ENCODE results near the gene BCAS4.
"Not testable (repeated sequence)": the region's sequence is repeated elsewhere in the genome, so short reads cannot be mapped to it uniquely, and the experiment has no call there.

Gene BCAS4

DNA sequence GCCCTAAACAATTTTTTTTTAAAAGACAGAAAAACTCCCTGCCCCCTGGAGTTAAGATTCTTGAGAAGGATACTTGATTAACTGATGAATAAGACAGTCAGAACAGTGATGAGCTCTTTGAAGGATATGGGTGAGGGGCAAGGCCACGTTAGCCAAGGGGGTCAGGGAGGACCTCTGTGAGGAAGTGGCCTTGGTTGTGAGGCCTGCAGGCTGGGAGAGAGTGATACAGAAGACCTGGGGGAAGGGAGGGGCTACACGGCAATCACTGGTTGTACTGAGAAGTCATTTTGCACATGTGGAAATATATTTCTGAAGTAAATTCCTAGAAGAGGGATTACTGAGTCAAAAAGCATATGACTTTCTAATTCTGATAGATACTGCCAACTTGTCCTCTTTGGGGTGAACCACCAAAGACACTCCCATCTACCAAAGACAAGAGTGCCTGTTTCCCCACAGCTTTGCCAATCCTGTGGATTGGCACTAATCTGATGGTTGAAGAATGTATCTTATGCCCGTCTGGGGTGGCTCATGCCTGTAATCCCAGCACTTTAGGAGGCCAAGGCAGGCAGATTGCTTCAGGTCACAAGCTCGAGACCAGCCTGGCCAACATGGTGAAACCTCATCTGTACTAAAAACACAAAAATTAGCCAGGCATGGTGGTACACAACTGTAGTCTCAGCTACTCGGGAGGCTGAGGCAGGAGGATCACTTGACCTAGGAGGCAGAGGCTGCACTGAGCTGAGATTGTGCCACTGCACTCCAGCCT lies 22.3 kb upstream of the BCAS4 start:
- DNase-seq, result no peak

DNA sequence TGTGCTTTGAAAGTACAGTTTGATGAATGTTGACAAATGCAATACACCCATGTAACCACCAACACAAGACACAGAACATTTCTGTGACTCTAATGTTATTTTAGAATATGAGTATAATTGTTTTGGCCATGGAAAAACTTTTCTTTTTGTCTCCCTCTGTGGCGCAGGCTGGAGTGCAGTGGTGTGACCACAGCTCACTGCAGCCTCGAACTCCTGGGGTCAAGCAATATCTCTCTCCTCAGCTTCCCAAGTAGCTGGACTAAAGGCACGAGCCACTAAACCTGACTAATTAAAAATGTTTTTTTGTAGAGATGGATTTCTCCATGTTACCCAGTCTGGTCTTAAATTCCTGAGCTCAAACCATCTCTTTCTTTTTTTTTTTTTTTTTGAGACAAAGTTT lies 20.3 kb upstream of the BCAS4 start:
- no peak for DNase-seq

DNA sequence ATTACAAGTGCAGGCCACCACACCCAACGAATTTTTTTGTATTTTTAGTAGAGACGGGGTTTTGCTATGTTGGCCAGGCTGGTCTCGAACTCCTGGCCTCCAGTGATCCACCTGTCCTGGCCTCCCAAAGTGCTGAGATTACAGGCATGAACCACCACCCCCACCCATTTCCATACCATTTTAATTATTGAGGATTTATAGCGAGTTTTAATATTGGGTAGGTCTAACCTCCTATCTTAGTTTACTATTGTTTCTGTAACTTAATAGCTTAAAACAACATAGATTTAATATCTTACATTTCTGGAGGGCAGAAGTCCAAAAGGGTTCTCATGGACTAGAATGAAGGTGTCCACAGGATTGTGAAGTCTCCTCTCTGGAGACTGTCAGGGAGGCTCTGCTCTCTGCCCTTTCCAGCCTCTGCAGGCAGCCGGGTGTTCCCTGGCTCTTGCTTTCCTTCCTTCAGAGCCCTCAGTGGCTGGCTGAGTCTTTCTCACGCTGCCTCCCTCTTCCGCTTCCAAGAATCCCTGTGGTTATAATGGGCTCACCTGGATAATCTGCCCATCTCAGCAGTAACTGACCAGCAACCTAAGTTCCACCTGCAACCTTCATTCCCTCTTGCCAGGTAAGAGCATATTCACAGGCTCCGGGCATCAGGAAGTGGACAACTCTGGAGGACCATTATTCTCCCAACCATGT lies 18.6 kb upstream of the BCAS4 start:
- no peak for DNase-seq

DNA sequence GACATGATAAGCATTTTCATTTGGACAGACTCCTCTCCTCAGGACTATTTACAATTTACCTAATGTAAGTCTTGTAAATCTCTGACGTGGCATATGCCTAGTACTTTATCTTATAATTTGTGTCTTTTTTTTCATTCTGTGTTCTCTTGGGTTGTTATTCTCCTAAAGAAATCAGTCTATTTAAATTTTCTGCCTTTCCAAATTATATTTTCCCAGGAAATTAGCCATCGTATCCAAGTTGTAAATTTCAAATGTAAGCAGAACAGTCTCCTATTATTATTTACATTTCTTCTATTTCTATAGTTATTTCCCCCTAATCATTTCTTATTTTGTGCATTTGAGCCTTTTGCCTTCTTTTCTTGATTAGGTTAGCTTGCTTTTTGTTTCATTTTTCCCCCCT lies 17.5 kb upstream of the BCAS4 start:
- no peak for DNase-seq

DNA sequence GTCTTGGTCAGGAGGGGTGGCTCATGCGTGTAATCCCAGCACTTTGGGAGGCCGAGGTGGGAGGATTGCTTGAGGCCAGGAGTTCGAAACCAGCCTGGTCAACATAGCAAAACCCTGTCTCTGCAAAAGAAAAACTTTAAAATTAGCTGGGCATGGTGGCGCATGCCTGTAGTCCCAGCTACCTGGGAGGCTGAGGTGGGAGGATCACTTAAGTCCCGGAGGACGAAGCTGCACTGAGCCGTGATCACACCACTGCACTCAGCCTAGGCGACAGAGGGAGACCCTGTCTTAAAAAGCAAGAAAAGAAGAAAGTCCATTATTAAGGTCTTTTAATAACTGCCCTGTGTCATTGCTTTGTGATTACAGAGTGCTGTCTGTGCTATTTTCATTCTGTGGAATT lies 15.9 kb upstream of the BCAS4 start:
- not testable (repeated sequence) for DNase-seq

DNA sequence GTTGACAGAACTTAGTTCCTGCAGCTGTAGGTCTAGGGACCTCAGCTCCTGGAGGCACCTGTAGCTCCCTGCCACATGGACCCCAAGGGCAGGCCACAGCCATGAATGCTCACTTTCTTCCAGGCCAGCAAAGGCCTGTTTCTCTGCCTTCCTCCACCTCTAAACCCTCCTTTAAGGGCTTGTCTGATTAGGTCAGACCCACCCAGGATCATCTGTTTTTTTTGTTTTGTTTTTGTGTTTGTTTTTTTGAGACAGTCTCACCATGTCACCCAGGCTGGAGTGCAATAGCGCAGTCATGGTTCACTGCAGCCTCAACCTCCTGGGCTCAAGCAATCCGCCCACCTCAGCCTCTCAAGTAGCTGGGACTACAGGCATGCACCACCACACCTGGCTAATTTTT lies 11.5 kb upstream of the BCAS4 start:
- no peak for DNase-seq

DNA sequence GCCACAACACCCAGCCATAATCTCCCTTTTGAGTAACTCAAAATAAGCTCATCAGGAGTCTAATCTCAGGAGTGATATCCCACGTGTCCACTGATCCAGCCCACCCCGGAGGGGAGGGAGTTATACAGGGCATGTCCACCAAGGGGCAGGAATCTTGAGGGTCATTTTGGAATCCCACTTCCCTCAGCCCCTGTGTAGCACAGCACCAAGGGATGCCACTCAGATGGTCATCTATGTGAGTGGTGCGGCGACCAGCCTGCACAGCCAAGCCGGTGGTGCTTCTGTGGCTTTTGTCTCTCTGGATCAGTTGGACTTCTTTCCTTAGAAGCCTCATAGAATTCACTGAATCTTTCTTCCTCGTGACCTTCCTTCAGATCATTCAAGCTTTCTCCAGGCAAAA lies 11.0 kb upstream of the BCAS4 start:
- DNase-seq, result no peak

DNA sequence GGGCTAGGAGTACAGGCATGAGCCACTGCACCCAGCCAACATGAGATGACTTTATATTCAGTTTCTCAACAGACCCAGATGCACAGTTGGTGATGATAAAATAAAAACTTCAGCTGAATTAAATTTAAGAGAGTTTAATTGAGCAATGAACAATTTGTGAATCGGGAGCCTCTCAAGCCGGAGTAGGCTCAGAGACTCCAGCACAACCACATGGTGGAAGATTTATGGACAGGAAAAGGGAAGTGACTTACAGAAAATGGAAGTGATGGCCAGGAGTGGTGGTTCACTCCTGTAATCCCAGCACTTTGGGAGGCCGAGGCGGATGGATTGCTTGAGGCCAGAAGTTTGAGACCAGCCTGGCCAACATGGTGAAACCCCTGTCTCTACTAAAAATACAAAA lies 10.4 kb upstream of the BCAS4 start:
- DNase-seq, result no peak

DNA sequence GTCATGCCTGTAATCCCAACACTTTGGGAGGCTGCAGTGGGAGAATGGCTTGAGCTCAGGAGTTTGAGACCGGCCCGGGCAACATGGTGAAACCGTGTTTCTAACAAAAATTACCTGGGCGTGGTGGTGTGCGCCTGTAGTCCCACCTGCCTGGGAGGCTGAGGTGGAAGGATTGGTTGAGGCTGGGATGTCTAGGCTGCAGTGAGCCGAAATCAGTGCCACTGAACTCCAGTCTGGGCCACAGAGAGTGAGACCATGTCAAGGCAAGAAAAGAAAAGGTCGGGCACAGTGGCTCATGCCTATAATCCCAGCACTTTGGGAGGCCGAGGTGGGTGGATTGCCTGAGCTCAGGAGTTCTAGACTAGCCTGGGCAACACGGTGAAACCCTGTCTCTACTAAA lies 8.2 kb upstream of the BCAS4 start:
- no peak for DNase-seq

DNA sequence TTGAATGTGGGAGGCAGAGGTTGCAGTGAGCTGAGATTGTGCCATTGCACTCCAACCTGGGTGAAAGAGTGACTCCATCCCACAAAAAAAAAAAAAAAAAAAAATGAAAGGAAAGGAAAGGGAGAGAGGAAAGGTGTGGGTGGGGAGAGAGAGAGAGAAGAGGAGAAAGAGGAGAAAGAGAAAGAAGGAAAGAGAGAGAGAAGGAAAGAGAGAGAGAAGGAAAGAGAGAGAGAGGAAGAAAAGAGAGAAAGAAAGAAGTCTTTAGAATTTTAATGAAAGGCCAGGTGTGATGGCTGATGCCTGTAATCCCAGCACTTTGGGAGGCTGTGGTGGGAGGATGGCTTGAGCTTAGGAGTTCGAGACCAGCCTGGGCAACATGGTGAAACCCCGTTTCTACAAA lies 7.7 kb upstream of the BCAS4 start:
- DNase-seq, result no peak

DNA sequence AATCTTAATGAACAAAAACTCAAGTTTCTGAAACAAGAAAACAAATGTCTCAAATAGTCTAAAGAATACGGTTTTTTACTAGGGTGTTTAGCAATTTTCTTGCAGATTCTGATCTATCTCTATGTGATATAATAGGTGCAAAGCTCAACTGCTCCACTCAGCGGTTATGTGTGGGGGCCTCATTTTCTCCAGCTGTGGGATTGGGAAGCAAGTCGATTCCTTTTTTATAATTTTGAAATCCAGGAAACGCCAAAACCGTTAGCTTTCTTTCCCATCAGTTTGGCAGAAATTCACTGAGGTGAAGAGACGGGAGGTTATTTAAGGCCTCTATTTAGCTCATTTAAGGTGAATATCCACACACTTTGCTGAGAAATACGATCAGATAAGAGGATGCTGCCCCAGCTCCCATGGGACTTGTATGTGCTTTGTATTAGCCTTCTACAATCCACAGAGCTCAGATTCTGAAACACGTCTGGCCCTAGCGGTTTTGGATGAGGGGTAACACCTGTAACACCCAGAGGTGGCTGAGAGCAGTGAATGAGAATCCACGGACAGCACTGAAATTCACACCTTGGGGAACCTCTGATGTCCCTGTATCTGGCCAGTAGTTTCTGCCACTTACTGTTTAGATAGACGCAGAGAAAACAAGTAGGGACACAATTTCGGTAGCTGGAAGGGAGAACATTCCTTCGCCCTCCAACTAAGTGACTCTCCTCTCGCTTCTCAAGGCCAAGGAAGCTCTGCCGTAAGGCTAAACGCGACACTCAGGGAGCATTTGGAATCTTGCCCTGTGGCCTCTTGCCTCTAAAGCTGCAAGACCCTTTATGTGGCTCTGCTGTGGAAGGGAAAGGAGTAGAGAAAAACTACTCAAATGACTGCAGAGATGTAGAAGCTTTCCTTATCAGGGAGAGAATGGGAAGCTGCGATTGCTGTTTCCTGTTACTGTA lies 6.5 kb upstream of the BCAS4 start:
- DNase-seq, result peak in 1 of 2 experiments; percentile 18

DNA sequence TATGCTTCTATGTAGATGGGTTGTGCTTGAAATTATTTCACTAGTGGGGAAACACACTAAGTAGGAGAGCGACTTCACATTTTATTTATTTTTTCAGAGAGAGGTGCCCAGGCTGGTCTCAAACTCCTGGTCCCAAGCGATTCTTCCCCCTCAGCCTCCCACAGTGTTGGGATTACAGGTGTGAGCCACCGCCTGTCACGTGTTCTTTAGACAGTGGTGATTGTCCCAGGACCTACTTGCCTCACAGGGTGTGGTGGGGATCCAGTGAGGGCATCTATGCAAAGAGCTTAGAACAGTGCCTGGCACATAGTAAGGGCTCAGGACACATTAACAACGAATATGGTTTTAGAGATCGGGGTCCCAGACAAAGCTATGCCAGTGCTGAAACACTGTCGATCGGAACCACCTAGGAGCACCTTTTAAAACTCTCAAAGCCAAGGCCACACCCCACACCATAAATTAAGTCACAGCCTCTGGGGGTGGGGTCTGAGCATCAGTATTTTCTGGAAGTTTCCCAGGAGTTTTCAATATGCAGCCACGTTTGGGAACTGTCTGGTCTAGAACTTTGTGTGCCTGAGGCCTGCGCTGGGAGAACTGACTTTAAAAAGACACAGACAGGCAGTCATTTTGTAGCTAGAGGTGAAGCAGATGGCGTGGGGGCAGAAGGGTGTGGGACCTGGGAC lies 4.8 kb upstream of the BCAS4 start:
- DNase-seq, result no peak

DNA sequence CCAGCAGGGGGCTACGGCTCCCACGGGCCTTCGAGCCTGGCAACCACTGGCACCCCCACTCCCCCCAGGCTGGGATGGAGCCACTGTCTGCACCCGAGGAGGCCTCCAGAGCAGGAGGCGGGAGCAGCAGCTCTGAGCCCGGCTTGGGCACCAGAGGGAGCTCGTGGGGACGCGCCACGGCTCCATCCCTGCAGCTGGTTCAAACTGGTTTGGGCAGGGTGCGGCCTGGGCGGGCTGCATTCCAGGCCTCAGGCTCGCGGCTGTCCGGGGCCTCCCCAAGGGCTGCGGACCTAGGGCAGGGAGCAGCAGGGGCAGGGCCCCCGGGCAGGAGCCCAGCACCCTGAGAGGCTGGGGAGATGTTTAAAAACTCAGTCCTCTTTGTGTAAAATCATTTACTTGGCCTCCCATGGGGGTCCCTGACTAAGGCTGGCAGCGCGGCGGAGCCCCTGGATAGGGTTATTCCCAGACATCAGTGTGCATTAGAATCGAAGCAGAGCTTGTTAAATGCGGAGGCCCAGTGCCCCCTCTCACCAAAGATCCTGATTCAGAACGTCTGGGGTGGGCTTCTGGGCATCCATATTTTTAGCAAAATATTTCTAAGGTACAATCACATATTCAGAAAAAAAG lies 4.1 kb upstream of the BCAS4 start:
- DNase-seq, result peak; percentile 63 to 68

DNA sequence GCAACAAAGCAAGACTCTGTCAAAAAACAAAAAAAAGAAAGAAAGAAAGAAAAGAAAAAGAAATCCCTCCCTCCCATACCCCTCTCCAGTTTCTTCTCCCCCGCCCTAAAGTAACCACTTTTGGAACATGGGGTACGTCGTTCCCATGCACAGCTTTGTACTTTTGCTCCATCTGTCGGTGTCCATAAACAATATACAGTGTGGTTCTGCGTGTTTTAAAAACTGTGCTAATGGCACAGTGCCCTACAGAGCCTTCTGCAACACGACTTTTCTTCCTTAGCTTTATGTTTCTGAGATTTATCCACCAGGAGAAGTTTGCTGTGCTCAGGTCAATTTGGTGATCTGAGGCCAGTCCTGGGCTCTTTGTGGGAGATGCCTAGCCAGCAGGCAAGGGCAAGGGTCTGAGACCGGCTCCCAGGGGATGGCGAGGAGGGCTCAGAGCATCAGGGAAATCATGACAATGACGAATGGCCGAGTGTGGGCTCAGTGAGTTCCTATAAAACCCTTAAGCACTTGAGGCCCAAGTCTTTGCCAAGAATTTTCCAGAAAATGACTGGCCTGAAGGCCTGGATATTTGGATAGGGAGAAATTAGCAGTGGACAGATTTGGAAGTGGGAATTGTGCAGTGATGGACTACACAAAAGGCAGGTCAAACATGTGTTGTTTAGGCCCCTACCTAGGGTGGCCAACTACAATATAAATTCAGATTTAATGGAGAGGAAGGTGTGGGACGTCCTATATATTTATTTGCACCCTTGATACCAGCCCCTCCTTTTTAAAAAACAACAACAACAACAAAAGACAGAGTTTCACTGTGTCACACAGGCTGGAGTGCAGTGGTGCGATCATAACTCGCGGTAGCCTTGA lies 1.9 kb upstream of the BCAS4 start:
- no peak for DNase-seq

DNA sequence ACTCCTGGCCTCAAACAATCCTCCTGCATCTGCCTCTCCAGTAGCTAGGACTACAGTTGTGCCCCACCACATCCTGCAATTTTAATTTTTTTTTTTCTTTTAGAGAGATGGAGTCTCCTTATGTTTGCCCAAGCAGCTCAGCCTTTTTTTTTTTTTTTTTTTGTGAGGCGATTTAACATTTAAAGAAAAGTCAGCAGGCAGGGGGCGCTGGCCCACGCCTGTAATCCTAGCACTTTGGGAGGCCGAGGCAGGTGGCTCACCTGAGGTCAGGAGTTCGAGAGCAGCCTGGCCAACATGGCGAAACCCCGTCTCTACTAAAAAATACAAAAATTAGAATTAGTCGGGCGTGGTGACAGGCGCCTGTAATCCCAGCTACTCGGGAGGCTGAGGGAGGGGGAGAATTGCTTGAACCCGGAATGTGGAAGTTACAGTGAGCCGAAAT lies 1.3 kb upstream of the BCAS4 start:
- DNase-seq, result peak in 1 of 2 experiments; percentile 15

DNA sequence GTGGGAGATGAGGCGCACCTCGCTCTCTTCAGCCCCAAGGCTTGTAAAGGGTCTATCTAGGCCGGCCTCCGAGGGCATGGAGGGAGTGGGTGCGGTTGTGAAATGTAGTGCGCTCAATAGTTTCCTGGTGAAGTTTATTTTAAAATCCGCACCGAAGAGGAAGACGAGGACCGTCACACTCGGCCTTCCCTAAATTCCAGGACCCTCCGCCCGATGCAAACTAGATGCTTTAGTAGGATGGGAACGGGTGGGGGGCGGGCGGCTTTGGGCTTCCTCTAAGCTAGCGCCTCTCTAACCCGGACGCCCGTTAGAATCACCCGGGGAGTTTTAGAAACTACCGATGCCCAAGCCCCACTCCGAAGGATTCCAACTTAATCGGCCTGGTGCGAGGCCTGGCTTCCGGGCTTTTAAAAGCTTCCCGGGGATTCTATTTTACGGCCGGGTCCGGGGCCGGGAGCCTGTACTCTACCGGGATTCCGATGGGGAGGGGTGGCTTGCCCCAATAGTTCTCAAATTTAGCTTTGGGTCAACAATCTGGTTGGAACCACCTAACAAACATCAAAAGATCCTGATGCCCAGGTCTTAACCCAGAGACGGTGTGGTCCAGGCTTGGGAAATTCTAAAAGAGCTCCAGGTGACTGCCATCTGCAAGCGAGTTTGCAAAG lies 548 bp upstream of the BCAS4 start:
- no peak for DNase-seq

DNA sequence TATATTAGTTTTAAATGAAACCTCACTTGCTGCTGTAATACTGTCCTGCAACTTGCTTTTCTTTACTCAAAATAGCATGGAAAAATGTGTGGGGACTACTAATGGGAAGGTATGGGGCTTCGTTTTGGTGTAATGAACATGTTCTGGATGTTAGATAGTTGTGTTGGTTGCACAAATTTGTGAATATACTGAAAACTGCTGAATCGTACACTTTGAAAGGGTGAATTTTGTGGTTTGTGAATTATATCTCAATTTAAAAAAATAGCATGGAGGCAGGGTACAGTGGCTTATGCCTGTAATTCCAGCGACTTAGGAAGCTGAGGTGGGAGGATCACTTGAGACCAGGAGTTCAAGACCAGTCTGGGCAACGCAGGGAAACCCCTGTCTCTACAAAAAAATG lies 2.3 kb downstream of the BCAS4 start:
- DNase-seq, result no peak

DNA sequence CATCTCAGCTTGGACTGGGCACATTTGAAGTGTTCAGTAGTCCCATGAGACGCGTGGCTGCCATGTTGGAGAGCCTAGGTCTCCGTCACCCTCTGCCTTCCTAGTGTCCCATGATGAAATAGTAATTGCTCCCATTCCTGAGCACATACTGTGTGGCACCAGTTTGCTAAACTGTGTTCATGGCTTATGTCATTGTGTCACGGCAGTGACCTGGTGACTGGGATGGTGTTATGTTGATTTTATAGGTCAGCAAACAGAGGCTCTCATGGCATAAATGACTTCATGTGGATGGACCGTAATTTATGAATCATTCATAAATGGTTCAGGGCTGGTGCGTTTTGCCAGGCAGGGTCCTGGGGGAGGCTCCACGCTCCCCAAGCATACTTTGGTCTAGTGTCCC lies 3.8 kb downstream of the BCAS4 start:
- no peak for DNase-seq

DNA sequence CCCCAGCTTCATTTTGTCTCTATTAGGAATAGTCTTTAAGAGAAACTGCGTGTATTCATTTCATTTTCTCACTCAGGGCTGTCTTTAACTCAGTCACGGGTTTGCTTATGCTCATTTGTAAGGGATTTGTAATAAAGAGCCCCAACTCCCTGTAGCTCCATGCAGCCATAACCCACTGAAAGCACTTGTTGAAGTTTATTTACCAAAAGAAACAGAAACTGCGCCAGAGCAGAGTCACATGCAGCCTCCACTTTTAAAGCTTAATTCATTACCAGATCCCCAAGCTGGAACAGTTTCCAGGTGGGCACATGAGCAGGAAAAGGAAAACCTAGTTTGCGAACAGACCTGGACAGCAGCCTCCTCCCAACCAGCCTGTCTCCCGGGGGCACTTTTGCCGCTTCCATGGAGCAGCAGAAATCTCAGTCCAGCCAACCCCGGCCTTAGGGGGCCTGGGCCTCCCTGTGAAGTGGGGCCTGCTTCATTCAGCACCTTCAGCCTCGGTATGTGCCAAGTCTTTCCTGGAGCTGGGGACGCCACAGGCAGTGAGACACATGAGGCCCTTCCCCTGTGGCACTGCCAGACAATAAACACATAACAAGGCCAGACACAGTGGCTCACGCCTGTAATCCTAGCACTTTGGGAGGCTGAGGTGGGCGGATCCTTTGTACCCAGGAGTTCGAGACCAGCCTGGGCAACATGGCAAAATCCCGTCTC lies 4.5 kb downstream of the BCAS4 start:
- DNase-seq, result no peak

DNA sequence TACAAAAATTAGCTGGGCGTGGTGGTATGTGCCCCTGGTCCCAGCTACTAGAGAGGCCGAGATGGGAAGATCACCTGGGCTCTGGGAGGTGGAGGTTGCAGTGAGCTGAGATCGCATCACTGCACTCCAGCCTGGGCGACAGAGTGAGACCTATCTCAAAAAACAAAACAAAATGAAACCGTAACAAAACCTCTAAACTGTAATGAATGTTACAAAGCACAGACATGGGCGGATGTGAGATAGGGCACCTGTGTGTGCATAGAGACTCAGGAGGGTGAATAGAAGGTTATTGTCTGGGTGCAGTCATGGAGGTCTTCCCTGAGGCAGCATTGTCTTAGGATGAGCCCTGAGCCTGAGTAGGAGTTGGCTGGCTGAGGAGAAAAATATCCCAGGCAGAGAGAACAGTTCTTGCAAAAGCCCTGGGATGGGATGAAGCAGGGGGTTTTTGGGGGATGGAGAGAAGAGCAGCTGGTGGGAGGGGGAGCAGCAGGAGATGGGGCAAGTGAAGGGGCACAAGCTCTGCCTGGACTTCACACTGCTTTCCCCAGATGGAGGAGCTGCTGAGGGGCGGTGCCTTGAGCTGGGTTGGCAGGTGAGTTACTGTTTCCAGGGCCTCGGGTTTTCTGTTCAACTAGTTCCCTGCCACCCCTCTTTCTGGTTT lies 5.2 kb downstream of the BCAS4 start:
- no peak for DNase-seq
